Activated CD8-positive, alpha-beta T cell treated with anti-CD3 and anti-CD28 coated beads for 36 hours (primary cell): ENCODE results near the gene MBD6. TPM values are rescaled to one million over a fixed set of nuclear protein-coding genes. Genes with fewer than 3 reads are reported as not detected.
A peak's percentile ranks its signal among the peaks of the same experiment; 100 is the strongest.

Source experiments
- ATAC-seq: fragments of 200-7000 bp; cut with Tn5 transposase; one replicate; pipeline ENCODE4 v1.10.0; 2021; ENCODE audit warnings: mild to moderate bottlenecking, moderate library complexity
- CTCF ChIA-PET: fragments of 350-600 bp; sonication (Branson Sonifier 250); formaldehyde crosslinking; loops from one replicate; lab custom pipeline; 2021; ENCODE audit warnings: antibody characterized with exemption; lab: Charles Lee
- POLR2A ChIA-PET: fragments of 350-600 bp; sonication (Branson Sonifier 250); formaldehyde crosslinking; loops from one replicate; lab custom pipeline; 2021; ENCODE audit warnings: antibody characterized with exemption; lab: Charles Lee
- DNase-seq: peaks from one replicate; pipeline ENCODE4 v3.0.0-alpha.2; 2020
- H3K27ac Mint-ChIP-seq: one replicate; pipeline ENCODE4 v1.8.0; 2021; ENCODE audit warnings: mild to moderate bottlenecking, mixed read lengths
- H3K27me3 Mint-ChIP-seq: one replicate; pipeline ENCODE4 v1.8.0; 2021; ENCODE audit warnings: mixed read lengths
- H3K36me3 Mint-ChIP-seq: one replicate; pipeline ENCODE4 v1.8.0; 2021; ENCODE audit warnings: low read depth, mixed read lengths
- H3K4me1 Mint-ChIP-seq: one replicate; pipeline ENCODE4 v1.8.0; 2021; ENCODE audit warnings: low read depth, mixed read lengths
- H3K4me3 Mint-ChIP-seq: one replicate; pipeline ENCODE4 v1.8.0; 2021; ENCODE audit warnings: mild to moderate bottlenecking, moderate library complexity, mixed read lengths
- H3K9me3 Mint-ChIP-seq: one replicate; pipeline ENCODE4 v1.8.0; 2021; ENCODE audit warnings: mixed read lengths
- intact Hi-C: fragments of 100-400 bp; cut with micrococcal nuclease; formaldehyde crosslinking; loops from one replicate; pipeline ENCODE4 v1.10.0; 2022
- total RNA-seq, 2 experiments: library from RNA; stranded (reverse); gene quantifications; one replicate each; pipeline ENCODE4 v1.2.3, GENCODE V29; 2021
- TF ChIP-seq, protein P1 (sequence below): fragments of 200-600 bp; IDR thresholded peaks from one replicate; pipeline ENCODE4 v1.8.0; 2022; ENCODE audit warnings: antibody characterized with exemption, mild to moderate bottlenecking

The MBD6 gene
- total RNA-seq, 2 experiments from 2014 or later = 46.5 to 47.3 TPM

GRCh38 chr12:57474862-57475261 is 47.8 kb upstream of the MBD6 start:
- ChIA-PET POLR2A (interaction anchor here (1.3 to 4.5 kb wide), 6 partner anchors 9 to 42 kb away, joined by 3 to 31 read pairs (median 10); partner anchors contain the start of gene GLI1), CTCF (interaction anchor here (0.9 to 9.9 kb wide), 6 partner anchors 9 to 231 kb away, joined by 3 to 152 read pairs (median 4); partner anchors contain the start of genes GLI1 and MARS1)
- H3K27ac Mint-ChIP-seq = peak overlapping the region; percentile 32
- TF ChIP-seq, protein P1, sequence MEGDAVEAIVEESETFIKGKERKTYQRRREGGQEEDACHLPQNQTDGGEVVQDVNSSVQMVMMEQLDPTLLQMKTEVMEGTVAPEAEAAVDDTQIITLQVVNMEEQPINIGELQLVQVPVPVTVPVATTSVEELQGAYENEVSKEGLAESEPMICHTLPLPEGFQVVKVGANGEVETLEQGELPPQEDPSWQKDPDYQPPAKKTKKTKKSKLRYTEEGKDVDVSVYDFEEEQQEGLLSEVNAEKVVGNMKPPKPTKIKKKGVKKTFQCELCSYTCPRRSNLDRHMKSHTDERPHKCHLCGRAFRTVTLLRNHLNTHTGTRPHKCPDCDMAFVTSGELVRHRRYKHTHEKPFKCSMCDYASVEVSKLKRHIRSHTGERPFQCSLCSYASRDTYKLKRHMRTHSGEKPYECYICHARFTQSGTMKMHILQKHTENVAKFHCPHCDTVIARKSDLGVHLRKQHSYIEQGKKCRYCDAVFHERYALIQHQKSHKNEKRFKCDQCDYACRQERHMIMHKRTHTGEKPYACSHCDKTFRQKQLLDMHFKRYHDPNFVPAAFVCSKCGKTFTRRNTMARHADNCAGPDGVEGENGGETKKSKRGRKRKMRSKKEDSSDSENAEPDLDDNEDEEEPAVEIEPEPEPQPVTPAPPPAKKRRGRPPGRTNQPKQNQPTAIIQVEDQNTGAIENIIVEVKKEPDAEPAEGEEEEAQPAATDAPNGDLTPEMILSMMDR = no peak
- ATAC-seq = no peak
- H3K36me3 Mint-ChIP-seq = peaks cover 51% of the 10 kb centered on the region
- peak overlapping the region; percentile 43 for H3K4me3 Mint-ChIP-seq
- no peak for DNase-seq
- intact Hi-C loops = loop anchor here (5.0 kb wide), 1 partner anchor 47 kb away; the partner anchor contains the start of genes DDIT3 and MBD6
- no peaks in the 10 kb centered on the region for H3K9me3 Mint-ChIP-seq
- H3K4me1 Mint-ChIP-seq = peaks cover 43% of the 10 kb centered on the region
- no peaks in the 10 kb centered on the region for H3K27me3 Mint-ChIP-seq

DNA sequence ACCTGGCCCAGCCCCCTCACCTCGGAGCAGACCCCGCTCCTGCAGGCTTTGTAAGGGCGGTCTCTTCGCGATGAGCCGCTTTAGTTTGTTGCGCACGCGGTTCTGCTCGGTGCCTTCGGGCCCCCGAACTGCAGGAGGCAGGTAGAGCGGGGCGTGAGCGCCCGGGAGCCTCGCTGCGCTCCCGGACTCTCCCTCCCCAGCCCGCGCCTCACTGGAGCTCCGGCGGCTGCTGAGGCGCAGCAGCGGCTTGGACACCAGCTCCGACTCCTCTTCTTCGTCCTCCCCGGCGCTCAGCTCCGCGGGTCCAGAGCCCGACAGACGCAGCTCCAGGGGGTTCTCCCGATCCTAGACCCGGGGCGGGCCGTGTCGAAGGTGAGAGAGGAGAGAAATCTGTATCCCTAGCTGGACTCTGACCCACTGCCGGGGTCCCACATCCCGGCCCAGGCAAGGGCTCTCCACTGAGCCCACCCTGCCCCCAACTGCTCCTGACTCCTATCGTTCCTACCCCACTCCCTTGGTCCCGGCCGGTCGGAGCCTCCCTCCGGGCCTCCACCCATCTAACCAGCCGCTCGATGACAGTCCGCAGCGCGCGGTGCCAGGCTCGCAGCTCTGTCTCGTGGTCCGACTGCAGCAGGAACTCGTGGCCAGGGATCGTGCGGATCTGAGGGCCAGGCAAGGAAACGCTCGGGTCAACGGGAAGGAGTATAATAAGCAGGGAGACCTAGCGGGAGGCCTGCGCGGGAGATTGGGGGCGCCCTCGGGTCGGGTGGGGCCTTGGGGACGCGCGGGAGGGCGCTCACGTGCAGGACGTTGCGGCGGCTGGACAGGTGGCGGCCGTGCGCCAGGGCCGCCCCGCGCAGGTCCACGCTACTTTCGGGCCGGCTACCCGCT is 47.1 kb upstream of the MBD6 start:
- Mint-ChIP-seq H3K27me3 (no peaks in the 10 kb centered on the region), H3K4me1 (peaks cover 50% of the 10 kb centered on the region), H3K4me3 (peak overlapping the region; percentile 89), H3K9me3 (no peaks in the 10 kb centered on the region), H3K36me3 (peaks cover 50% of the 10 kb centered on the region), H3K27ac (peak overlapping the region; percentile 99)
- TF ChIP-seq, protein P1 = no peak
- ATAC-seq (no peak), DNase-seq (peak; percentile 17)
- intact Hi-C loops = loop anchor here (5.0 kb wide), 1 partner anchor 47 kb away; the partner anchor contains the start of genes DDIT3 and MBD6
- ChIA-PET POLR2A (interaction anchor here (0.6 to 4.5 kb wide), 11 partner anchors 10 to 48 kb away, joined by 3 to 31 read pairs (median 7); partner anchors contain the start of gene GLI1), CTCF (interaction anchor here (0.9 to 9.9 kb wide), 11 partner anchors 10 to 846 kb away, joined by 3 to 152 read pairs (median 4); partner anchors contain the start of genes GLI1 and MARS1)

GRCh38 chr12:57476162-57476992 is 46.2 kb upstream of the MBD6 start:
- TF ChIP-seq, protein P1 = peak; percentile 95
- CTCF ChIA-PET = interaction anchor here (1.0 to 9.9 kb wide), 12 partner anchors 8 to 847 kb away, joined by 3 to 152 read pairs (median 4); partner anchors contain the start of genes DDIT3, GLI1 and INHBE
- POLR2A ChIA-PET = interaction anchor here (0.6 to 4.6 kb wide), 14 partner anchors 11 to 48 kb away, joined by 3 to 50 read pairs (median 6); partner anchors contain the start of genes DDIT3 and GLI1

GRCh38 chr12:57476993-57477709 is 45.5 kb upstream of the MBD6 start:
- no peaks in the 10 kb centered on the region for H3K9me3 Mint-ChIP-seq
- TF ChIP-seq, protein P1 = no peak
- peak overlapping the region; percentile 89 for H3K4me3 Mint-ChIP-seq
- ChIA-PET POLR2A (interaction anchor here (0.6 to 4.6 kb wide), 12 partner anchors 9 to 47 kb away, joined by 3 to 50 read pairs (median 6); partner anchors contain the start of genes DDIT3 and GLI1), CTCF (interaction anchor here (0.8 to 9.9 kb wide), 12 partner anchors 9 to 848 kb away, joined by 3 to 152 read pairs (median 4); partner anchors contain the start of genes DDIT3, GLI1 and INHBE)
- peak; percentile 27 for DNase-seq
- no peaks in the 10 kb centered on the region for H3K27me3 Mint-ChIP-seq
- intact Hi-C loops = loop anchor here (5.0 kb wide), 1 partner anchor 45 kb away; the partner anchor contains the start of genes DDIT3 and MBD6
- ATAC-seq = no peak
- H3K27ac Mint-ChIP-seq = peak overlapping the region; percentile 99
- H3K4me1 Mint-ChIP-seq = peaks cover 59% of the 10 kb centered on the region
- peaks cover 50% of the 10 kb centered on the region for H3K36me3 Mint-ChIP-seq

More at GRCh38 chr12:57476162-57476992, 46.2 kb upstream of the MBD6 start:
- peaks cover 58% of the 10 kb centered on the region for H3K4me1 Mint-ChIP-seq
- peak overlapping the region; percentile 99 for H3K27ac Mint-ChIP-seq
- DNase-seq = peak; percentile 93
- H3K27me3 Mint-ChIP-seq = no peaks in the 10 kb centered on the region
- H3K36me3 Mint-ChIP-seq = peaks cover 50% of the 10 kb centered on the region
- H3K4me3 Mint-ChIP-seq = peak overlapping the region; percentile 89
- H3K9me3 Mint-ChIP-seq = no peaks in the 10 kb centered on the region
- peak; percentile 67 for ATAC-seq
- intact Hi-C loops = loop anchor here (5.0 kb wide), 1 partner anchor 46 kb away; the partner anchor contains the start of genes DDIT3 and MBD6
